ENCODE results near the gene FOXO1.

Gene FOXO1

DNA sequence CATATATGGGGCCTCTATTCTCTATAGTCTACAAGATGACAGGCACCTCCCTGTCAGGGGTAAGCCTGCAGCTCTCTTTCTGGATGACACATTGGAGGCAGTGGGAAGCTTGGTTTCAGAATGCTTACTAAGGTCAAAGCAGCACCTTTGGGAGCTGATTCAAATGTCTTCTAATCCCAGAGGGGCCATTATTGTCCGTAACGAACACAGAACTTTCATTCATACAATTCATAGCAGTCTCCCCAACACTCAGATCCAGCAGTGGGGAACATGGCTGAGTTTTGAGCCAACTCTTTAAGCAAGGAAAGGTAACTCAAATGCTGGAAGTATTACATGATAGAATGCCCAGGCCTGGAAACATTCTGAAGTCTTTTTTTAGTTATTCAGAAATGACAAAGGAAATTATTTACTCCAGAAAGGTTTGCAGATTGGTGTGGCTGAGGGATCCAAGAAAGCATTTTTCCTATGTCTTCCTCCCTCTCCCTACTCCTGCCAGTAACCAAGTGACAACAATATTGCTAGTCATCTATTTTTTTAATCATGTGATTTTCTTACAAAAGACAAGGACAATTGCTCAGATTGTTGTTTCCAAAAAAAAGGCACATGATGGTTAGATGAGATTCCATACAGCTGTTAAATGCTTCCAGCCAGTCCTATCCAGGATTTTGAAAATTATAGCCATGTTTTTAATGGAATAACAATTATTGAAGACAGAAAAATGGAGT lies 118.7 kb downstream of the FOXO1 start:
- TF ChIP-seq, protein P1, sequence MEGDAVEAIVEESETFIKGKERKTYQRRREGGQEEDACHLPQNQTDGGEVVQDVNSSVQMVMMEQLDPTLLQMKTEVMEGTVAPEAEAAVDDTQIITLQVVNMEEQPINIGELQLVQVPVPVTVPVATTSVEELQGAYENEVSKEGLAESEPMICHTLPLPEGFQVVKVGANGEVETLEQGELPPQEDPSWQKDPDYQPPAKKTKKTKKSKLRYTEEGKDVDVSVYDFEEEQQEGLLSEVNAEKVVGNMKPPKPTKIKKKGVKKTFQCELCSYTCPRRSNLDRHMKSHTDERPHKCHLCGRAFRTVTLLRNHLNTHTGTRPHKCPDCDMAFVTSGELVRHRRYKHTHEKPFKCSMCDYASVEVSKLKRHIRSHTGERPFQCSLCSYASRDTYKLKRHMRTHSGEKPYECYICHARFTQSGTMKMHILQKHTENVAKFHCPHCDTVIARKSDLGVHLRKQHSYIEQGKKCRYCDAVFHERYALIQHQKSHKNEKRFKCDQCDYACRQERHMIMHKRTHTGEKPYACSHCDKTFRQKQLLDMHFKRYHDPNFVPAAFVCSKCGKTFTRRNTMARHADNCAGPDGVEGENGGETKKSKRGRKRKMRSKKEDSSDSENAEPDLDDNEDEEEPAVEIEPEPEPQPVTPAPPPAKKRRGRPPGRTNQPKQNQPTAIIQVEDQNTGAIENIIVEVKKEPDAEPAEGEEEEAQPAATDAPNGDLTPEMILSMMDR (IDR thresholded peaks at IDR 0.05; ENCODE audit: low read depth, low read length), result no peak
- no peak for DNase-seq (ENCODE audit: extremely low read depth, low read depth)

DNA sequence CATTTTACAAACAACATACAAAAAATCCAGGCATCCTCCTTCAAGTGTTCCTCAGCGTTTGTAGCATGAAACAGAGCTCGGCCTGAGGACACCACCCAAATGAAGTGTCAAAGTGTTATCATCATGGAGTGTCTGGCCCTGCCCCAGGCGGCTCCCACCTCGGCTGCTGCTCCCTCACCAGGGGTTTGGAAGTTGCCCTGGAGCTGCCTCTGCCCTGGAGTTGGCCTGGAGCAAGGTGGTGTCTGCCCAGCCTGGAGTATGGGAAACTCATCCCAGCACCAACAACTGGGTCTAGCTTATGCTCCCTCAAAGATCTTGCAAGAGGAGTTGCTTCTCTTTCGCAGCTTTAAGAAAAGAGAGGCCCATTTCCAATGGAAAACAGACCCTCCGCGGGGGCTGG lies 120.4 kb downstream of the FOXO1 start:
- TF ChIP-seq, protein P1 (IDR thresholded peaks at IDR 0.05; ENCODE audit: low read depth, low read length), result no peak
- DNase-seq (ENCODE audit: extremely low read depth, low read depth), result no peak

DNA sequence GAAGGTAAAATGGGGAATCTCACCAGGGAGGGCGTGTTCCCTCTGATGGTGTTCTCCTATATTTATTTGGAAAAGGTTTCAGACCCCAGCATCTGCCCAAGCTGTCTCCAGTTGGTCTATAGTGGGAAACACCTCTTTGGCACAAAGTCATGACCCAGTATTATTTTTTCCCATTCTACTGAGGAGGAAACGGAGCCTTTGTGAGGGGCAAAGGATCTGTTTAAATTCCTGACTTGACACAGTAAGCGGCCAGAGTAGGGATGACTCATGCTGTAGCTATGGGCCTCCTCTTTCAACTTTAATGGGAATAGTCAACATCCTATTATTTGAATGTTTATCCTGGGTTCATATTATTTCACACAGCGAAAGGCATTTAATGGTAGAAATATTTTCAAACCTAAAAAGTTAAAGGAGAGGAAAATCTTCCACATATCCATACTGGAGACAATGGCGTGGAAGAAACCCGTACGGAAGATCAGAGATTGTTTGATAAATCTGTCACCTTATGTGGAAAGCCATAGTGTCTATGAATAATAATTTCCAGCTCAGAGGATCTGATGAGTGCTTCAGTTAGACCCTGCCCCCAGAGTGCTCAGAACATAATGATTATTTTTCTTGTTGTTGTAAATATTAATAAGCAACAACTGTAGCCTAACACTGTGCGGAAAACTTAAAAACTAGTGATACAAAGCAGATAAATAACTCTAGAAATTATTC lies 126.0 kb downstream of the FOXO1 start:
- TF ChIP-seq, protein P1 (IDR thresholded peaks at IDR 0.05; ENCODE audit: low read depth, low read length), result no peak
- no peak for DNase-seq (ENCODE audit: extremely low read depth, low read depth)

DNA sequence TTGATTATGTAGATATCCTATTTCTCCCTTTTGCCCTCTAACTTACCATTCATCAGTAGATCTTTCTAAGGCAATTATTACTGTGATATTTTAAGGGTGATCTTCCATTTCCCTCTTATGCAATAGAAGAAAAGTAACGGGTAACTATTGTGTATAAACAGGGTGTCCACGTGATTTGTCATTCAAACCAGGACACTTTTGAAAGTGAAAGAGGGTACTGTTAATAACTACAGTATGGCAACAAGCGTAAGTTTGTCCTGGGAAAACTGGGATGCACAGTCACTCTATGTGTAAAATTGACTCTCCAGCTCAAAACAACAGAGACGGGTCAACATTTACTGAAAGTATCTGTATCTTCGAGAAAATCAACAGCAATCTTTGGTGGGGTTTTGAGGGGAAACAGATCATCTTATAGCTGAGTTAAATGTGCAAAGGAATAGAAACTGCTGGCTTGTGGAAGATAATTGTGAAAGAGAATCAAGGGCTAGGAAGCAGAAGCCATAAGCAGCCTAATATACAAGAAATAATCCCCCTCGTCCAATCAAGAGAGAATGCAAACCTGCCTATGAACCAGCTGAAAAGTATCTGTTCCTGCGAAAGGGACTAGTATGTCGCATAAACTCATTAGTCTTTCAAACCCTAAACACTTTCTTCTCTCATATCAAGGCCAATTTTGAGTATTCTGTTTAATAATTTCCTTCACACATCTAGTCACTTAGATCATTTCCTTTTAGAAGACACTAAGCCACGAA lies 126.7 kb downstream of the FOXO1 start:
- TF ChIP-seq, protein P1 (IDR thresholded peaks at IDR 0.05; ENCODE audit: low read depth, low read length), result no peak
- DNase-seq (ENCODE audit: extremely low read depth, low read depth), result no peak

DNA sequence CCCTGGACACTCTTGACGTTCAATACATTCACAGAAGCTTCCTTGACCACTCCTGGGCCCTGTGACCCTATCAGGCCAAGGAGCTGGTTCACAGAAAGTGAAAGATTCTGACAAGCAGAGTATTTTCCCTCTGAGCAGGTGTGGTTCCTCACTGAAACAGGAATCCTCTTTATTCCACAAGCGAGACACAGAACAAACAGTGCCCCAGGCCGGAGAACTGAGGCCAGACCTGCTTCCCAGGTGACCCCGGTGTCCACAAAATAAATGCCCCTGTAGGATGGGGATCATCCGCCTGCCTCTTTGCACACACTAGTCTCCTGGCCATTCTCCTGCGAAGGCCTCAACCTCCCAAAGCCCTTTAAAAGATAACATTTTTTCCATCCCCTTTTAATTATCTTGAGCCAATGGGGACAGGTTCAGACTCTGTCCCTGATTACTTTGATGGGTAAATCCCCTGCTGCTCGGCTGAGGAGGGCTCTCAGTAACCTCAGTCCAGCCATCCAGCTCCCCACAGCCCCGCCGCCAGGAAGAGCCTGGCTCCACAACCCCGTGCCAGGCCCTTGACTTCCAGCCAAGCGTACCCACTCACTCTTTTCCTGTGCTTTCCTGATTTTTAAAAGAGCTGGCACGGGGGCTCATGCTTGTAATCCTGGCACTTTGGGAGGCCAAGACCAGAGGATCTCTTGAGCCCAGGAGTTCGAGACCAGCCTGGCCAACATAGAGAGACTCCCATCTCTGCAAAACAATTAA lies 129.1 kb downstream of the FOXO1 start:
- no peak for DNase-seq (ENCODE audit: extremely low read depth, low read depth)
- TF ChIP-seq, protein P1 (IDR thresholded peaks at IDR 0.05; ENCODE audit: low read depth, low read length), result no peak

DNA sequence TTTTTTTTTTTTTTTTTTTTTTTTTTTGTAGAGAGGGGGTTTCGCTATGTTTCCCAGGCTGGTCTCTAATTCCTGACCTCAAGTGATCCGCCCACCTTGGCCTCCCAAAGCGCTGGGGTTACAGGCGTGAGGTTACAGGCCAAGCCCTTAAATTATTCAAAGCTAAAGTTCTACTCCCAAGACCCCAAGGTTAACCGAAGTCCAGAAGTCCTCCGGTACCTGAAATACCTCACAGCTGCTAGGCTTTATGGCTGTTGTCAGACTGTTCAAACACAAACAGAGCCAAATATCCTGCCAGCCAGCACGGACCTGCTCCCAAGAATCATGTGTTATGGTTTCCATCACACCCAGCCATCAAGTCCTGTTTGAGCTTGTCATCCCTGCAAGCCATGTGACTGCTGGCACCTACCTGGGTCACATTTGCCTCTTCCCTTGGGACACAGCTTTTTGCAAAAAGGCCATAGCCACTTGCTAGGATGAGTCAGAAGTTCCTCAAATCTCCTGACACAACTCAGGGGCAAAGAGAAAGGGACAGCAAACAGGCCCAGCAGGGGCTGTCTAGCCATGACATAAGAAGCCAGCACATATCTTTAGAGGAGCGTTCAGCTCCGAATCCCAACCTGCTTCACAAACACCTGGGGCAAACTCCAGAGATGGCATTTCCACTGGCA lies 129.9 kb downstream of the FOXO1 start:
- no peak for DNase-seq (ENCODE audit: extremely low read depth, low read depth)
- TF ChIP-seq, protein P1 (IDR thresholded peaks at IDR 0.05; ENCODE audit: low read depth, low read length), result no peak

Data from AG09319 (cell line).